Neural cell (in vitro differentiated cells): Measurements from ENCODE around the gene DMRT1. TPM values are rescaled to one million over a fixed set of nuclear protein-coding genes. Genes with fewer than 3 reads are reported as not detected.

Source experiments
- H2AFZ ChIP-seq: fragments of 200-600, 300-800 bp; sonication (generic), shearing (Covaris generic); 2 replicates; pipeline ENCODE4 v1.6.0; 2014; ENCODE audit warnings: low read depth, mild to moderate bottlenecking, antibody characterized with exemption, low read length, moderate library complexity
- H3F3A ChIP-seq: fragments of 200-600 bp; shearing (Covaris generic); 2 replicates; pipeline ENCODE4 v1.6.1; 2016; ENCODE audit warnings: mild to moderate bottlenecking, moderate library complexity, mixed read lengths, antibody characterized with exemption, low read length; ENCODE audit not compliant: insufficient read depth, poor library complexity, severe bottlenecking
- H3K27ac ChIP-seq: fragments of 200-600, 300-800 bp; sonication (generic), shearing (Covaris generic); 2 replicates; pipeline ENCODE4 v1.5.1; 2014; ENCODE audit warnings: mild to moderate bottlenecking, low read length, moderate library complexity
- H3K27me3 ChIP-seq: fragments of 300-800, 200-600 bp; sonication (generic), shearing (Covaris generic); 2 replicates; pipeline ENCODE4 v1.6.0; 2014; ENCODE audit warnings: mild to moderate bottlenecking, low read depth, low read length, moderate library complexity; ENCODE audit not compliant: insufficient read depth
- H3K36me3 ChIP-seq: fragments of 300-800, 200-600 bp; sonication (generic), shearing (Covaris generic); 2 replicates; pipeline ENCODE4 v1.5.1; 2014; ENCODE audit warnings: mild to moderate bottlenecking, antibody characterized with exemption, low read length, moderate library complexity; ENCODE audit not compliant: insufficient read depth
- H3K4me2 ChIP-seq: fragments of 300-800, 200-600 bp; sonication (generic), shearing (Covaris generic); 2 replicates; pipeline ENCODE4 v1.6.0; 2014; ENCODE audit warnings: mild to moderate bottlenecking, low read length
- H3K4me3 ChIP-seq: fragments of 300-800, 200-600 bp; sonication (generic), shearing (Covaris generic); 2 replicates; pipeline ENCODE4 v1.5.1; 2014; ENCODE audit warnings: mild to moderate bottlenecking, low read length, moderate library complexity
- H3K79me2 ChIP-seq: fragments of 200-600 bp; shearing (Covaris generic); replicated peaks from 2 replicates; pipeline ENCODE4 v1.6.0; 2014; ENCODE audit warnings: mild to moderate bottlenecking, low read length, moderate library complexity; ENCODE audit not compliant: insufficient read depth
- H3K9ac ChIP-seq: fragments of 300-800, 200-600 bp; sonication (generic), shearing (Covaris generic); 2 replicates; pipeline ENCODE4 v1.6.1; 2016; ENCODE audit warnings: mild to moderate bottlenecking, low read length, mixed read lengths
- H3K9me2 ChIP-seq: fragments of 200-600 bp; shearing (Covaris generic); 2 replicates; pipeline ENCODE4 v1.6.1; 2016; ENCODE audit warnings: mild to moderate bottlenecking, low read length, mixed read lengths; ENCODE audit not compliant: insufficient read depth
- H3K9me3 ChIP-seq: fragments of 200-600, 300-800 bp; sonication (generic), shearing (Covaris generic); 2 replicates; pipeline ENCODE4 v1.6.1; 2016; ENCODE audit warnings: mild to moderate bottlenecking, mixed run types, low read length, moderate library complexity, mixed read lengths
- H4K20me1 ChIP-seq: fragments of 200-600 bp; shearing (Covaris generic); 2 replicates; pipeline ENCODE4 v1.6.1; 2016; ENCODE audit warnings: mild to moderate bottlenecking, mixed run types; ENCODE audit not compliant: insufficient read depth
- EP300 ChIP-seq: fragments of 450-650 bp; conservative IDR thresholded peaks from 2 replicates; pipeline ENCODE4 v1.6.1; 2014; ENCODE audit warnings: antibody characterized with exemption, mild to moderate bottlenecking, moderate library complexity; ENCODE audit not compliant: poor library complexity, severe bottlenecking
- EZH2 ChIP-seq: fragments of 200-600, 300-800 bp; shearing (Covaris generic), sonication (generic); IDR thresholded peaks from 2 replicates; pipeline ENCODE4 v1.6.1; 2014; ENCODE audit warnings: antibody characterized with exemption, low read length, borderline replicate concordance, mild to moderate bottlenecking; ENCODE audit not compliant: insufficient read depth, poor library complexity, severe bottlenecking
- MXI1 ChIP-seq: fragments of 450-650 bp; conservative IDR thresholded peaks from 2 replicates; pipeline ENCODE4 v1.6.1; 2014; ENCODE audit warnings: antibody characterized with exemption, mild to moderate bottlenecking; ENCODE audit not compliant: poor library complexity, severe bottlenecking
- POLR2AphosphoS5 ChIP-seq: IDR thresholded peaks from 2 replicates; pipeline ENCODE4 v1.6.1; 2012
- RAD21 ChIP-seq: fragments of 450-650 bp; conservative IDR thresholded peaks from 2 replicates; pipeline ENCODE4 v1.6.1; 2014; ENCODE audit warnings: antibody characterized with exemption, mild to moderate bottlenecking, moderate library complexity
- SMC3 ChIP-seq: fragments of 450-650 bp; conservative IDR thresholded peaks from 2 replicates; pipeline ENCODE4 v1.6.1; 2014; ENCODE audit warnings: antibody characterized with exemption, mild to moderate bottlenecking, moderate library complexity; ENCODE audit not compliant: poor library complexity
- TAF1 ChIP-seq: IDR thresholded peaks from 2 replicates; pipeline ENCODE4 v1.6.1; 2012; ENCODE audit warnings: low read depth
- polyA plus RNA-seq: library from polyadenylated mRNA; depleted of rRNA; stranded (reverse); fragments of >200 nt; gene quantifications from 2 replicates; pipeline ENCODE4 v1.2.3, GENCODE V29; 2014
- TF ChIP-seq, protein P1 (sequence below): IDR thresholded peaks from 2 replicates; pipeline ENCODE4 v1.6.1; 2012; ENCODE audit warnings: borderline replicate concordance

DMRT1 gene
- polyA plus RNA-seq, 1 donor from 2014 or later, result 0.26 TPM

DNA sequence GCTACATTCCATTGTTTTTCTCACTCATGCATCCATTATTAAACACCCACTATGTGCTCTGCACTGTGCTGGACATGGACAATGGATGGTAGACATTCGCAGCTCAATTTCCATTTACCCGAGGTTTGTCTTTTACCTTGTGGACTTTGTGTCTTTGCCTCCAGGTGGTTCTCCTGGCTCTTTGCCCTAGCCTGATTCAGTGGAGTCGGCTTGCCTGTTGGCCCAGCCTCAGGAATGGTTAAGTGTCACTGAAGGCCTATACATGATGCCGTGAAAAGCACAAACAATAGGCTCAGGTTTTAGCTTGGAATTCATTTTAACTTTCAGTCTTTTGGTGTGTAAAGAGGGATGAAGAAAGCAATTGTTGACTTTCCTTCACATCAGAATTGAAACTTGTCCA is 118.4 kb downstream of the DMRT1 start:
- peaks cover 39% of the 10 kb centered on the region for H3K27me3 ChIP-seq

DNA sequence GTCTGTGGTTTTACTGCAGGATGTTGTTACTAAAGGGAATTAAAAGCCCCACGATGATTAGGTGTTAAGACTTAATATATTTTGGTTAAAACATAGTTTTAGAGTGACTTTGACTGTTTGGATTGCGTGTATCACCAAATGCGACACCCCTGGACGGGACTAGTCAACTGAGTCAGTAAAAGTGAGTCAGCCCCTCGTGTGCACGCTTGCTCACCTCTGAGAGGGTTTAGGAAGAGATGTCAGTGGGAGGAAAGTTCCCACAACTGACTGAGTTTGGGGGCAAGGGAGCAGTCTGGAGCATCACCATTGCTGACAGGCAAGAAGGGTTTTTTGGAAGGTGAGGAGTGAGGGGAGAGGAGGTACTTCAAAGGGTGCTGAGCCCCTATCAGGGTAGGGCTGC is 120.5 kb downstream of the DMRT1 start:
- H3K9ac ChIP-seq, result no peak overlapping the region
- no peak overlapping the region for H2AFZ ChIP-seq
- H3K27me3 ChIP-seq, result peaks cover 58% of the 10 kb centered on the region
- no peaks in the 10 kb centered on the region for H3K36me3 ChIP-seq
- no peaks in the 10 kb centered on the region for H3K9me2 ChIP-seq
- no peaks in the 10 kb centered on the region for H3F3A ChIP-seq
- no peaks in the 10 kb centered on the region for H3K79me2 ChIP-seq
- no peak overlapping the region for H3K4me2 ChIP-seq
- no peak overlapping the region for H3K27ac ChIP-seq
- TF ChIP-seq EZH2 (no peak), SMC3 (no peak), EP300 (no peak), MXI1 (no peak), POLR2AphosphoS5 (no peak), RAD21 (no peak), TAF1 (no peak)
- TF ChIP-seq, protein P1, sequence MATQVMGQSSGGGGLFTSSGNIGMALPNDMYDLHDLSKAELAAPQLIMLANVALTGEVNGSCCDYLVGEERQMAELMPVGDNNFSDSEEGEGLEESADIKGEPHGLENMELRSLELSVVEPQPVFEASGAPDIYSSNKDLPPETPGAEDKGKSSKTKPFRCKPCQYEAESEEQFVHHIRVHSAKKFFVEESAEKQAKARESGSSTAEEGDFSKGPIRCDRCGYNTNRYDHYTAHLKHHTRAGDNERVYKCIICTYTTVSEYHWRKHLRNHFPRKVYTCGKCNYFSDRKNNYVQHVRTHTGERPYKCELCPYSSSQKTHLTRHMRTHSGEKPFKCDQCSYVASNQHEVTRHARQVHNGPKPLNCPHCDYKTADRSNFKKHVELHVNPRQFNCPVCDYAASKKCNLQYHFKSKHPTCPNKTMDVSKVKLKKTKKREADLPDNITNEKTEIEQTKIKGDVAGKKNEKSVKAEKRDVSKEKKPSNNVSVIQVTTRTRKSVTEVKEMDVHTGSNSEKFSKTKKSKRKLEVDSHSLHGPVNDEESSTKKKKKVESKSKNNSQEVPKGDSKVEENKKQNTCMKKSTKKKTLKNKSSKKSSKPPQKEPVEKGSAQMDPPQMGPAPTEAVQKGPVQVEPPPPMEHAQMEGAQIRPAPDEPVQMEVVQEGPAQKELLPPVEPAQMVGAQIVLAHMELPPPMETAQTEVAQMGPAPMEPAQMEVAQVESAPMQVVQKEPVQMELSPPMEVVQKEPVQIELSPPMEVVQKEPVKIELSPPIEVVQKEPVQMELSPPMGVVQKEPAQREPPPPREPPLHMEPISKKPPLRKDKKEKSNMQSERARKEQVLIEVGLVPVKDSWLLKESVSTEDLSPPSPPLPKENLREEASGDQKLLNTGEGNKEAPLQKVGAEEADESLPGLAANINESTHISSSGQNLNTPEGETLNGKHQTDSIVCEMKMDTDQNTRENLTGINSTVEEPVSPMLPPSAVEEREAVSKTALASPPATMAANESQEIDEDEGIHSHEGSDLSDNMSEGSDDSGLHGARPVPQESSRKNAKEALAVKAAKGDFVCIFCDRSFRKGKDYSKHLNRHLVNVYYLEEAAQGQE, result no peak
- H3K4me3 ChIP-seq, result no peak overlapping the region
- H4K20me1 ChIP-seq, result no peaks in the 10 kb centered on the region
- H3K9me3 ChIP-seq, result no peaks in the 10 kb centered on the region

More for the DNA sequence above, 118.4 kb downstream of the DMRT1 start:
- Histone ChIP-seq H3K27ac (no peak overlapping the region), H2AFZ (no peak overlapping the region), H3F3A (no peaks in the 10 kb centered on the region), H3K9me3 (no peaks in the 10 kb centered on the region), H3K4me3 (no peak overlapping the region), H3K79me2 (no peaks in the 10 kb centered on the region), H3K36me3 (no peaks in the 10 kb centered on the region), H3K4me2 (no peak overlapping the region), H3K9me2 (no peaks in the 10 kb centered on the region), H4K20me1 (no peaks in the 10 kb centered on the region), H3K9ac (no peak overlapping the region)
- TF ChIP-seq MXI1 (no peak), TAF1 (no peak), EZH2 (no peak), SMC3 (no peak), EP300 (no peak)
- TF ChIP-seq, protein P1, result no peak
